ENCODE results near the gene TBC1D10B. TPM values are rescaled to one million over a fixed set of nuclear protein-coding genes. Genes with fewer than 3 reads are reported as not detected.

TBC1D10B gene
- total and polyA plus RNA-seq, 9 of the 15 experiments (the other 6 are each of a cell fraction or from before 2014, with no cell fraction given) = 2.2 to 55.4 (median 17.5) TPM

GRCh38 chr16:30381291-30382041 is 11.2 kb upstream of the TBC1D10B start (continued):
- TF ChIP-seq JUN (IDR thresholded peaks at IDR 0.05; ENCODE audit: borderline replicate concordance, low read depth, low read length) = peak; percentile 86
- no peak for TF ChIP-seq JUN (CRISPR knock-in tag; IDR thresholded peaks at IDR 0.05; ENCODE audit: borderline replicate concordance)
- TF ChIP-seq ZNF197 (CRISPR knock-in tag; IDR thresholded peaks at IDR 0.05; ENCODE audit: low read depth) = no peak
- TF ChIP-seq CHD2 (IDR thresholded peaks at IDR 0.05; ENCODE audit: low read depth, low read length) = peak; percentile 44; the same call in 1 of the 2 replicates
- TF ChIP-seq NCOA6 (IDR thresholded peaks at IDR 0.05) = no peak
- no peak for TF ChIP-seq FOXA1 (IDR thresholded peaks at IDR 0.05; ENCODE audit: borderline replicate concordance)
- 0 out of 2 replicates have a peak, but pooled peaks have one; percentile 15 for TF ChIP-seq BCOR (IDR thresholded peaks at IDR 0.05)
- TF ChIP-seq HIVEP1 (CRISPR knock-in tag; IDR thresholded peaks at IDR 0.05) = no peak
- no peak for TF ChIP-seq YBX1 (IDR thresholded peaks at IDR 0.05)
- no peak for TF ChIP-seq TFE3 (CRISPR knock-in tag; IDR thresholded peaks at IDR 0.05)
- no peak for TF ChIP-seq ZNF217 (CRISPR knock-in tag; IDR thresholded peaks at IDR 0.05)
- peak; percentile 76; the same call in 1 of the 2 replicates for TF ChIP-seq ZNF395 (CRISPR knock-in tag; IDR thresholded peaks at IDR 0.05)
- TF ChIP-seq GTF2B (IDR thresholded peaks at IDR 0.05; ENCODE audit: extremely low read depth, insufficient read length) = peak; percentile 36
- TF ChIP-seq E2F5 (CRISPR knock-in tag; IDR thresholded peaks at IDR 0.05) = no peak
- no peak for TF ChIP-seq BCLAF1 (IDR thresholded peaks at IDR 0.05; ENCODE audit: borderline replicate concordance in 1 of 2, control insufficient read depth in 1 of 2, low read depth in 2 of 2, low read length in 1 of 2)
- TF ChIP-seq ZNF639 (CRISPR knock-in tag; conservative IDR thresholded peaks at IDR 0.05 in 1 of 2, IDR thresholded peaks at IDR 0.05 in 1 of 2) = peak in 1 of 2 experiments; percentile 63; a peak in 1 of 4 replicates
- TF ChIP-seq NCOA1 (IDR thresholded peaks at IDR 0.05; ENCODE audit: low read depth) = 0 out of 2 replicates have a peak, but pooled peaks have one; percentile 24

Data from K562 (cell line).